Loucy (cell line): ENCODE results near the gene PCNX4.
A peak's percentile ranks its signal among the peaks of the same experiment; 100 is the strongest.

Source experiments
- H2AFZ ChIP-seq: fragments of 200-600 bp; sonication (generic); 2 replicates; pipeline ENCODE4 v1.6.0; 2016; ENCODE audit warnings: antibody characterized with exemption, mild to moderate bottlenecking, low read length, moderate library complexity
- H3F3A ChIP-seq: fragments of 200-600 bp; 2 replicates; pipeline ENCODE4 v1.6.0; 2016; ENCODE audit warnings: antibody characterized with exemption, low read depth, mild to moderate bottlenecking
- H3K27me3 ChIP-seq: fragments of 200-600 bp; sonication (generic); 2 replicates; pipeline ENCODE4 v1.6.1; 2014; ENCODE audit warnings: low read length, mild to moderate bottlenecking; ENCODE audit not compliant: insufficient read depth, poor library complexity, severe bottlenecking
- H3K36me3 ChIP-seq: fragments of 200-600 bp; sonication (generic); 2 replicates; pipeline ENCODE4 v1.6.1; 2016; ENCODE audit warnings: low read length; ENCODE audit not compliant: insufficient read depth
- H3K4me1 ChIP-seq: fragments of 200-600 bp; sonication (generic); 2 replicates; pipeline ENCODE4 v1.5.1; 2014; ENCODE audit warnings: low read length, mild to moderate bottlenecking; ENCODE audit not compliant: insufficient read depth, poor library complexity, severe bottlenecking
- H3K4me2 ChIP-seq: fragments of 200-600 bp; sonication (generic); 2 replicates; pipeline ENCODE4 v1.6.0; 2014; ENCODE audit warnings: antibody characterized with exemption, low read length, low read depth, mild to moderate bottlenecking; ENCODE audit not compliant: poor library complexity, severe bottlenecking
- H3K4me3 ChIP-seq: fragments of 200-600 bp; sonication (generic); 2 replicates; pipeline ENCODE4 v1.5.1; 2014; ENCODE audit warnings: low read length, mild to moderate bottlenecking, mixed read lengths; ENCODE audit not compliant: poor library complexity, severe bottlenecking
- H3K79me2 ChIP-seq: fragments of 200-600 bp; sonication (generic); 2 replicates; pipeline ENCODE4 v1.6.1; 2014; ENCODE audit warnings: low read length; ENCODE audit not compliant: insufficient read depth
- H3K9ac ChIP-seq: fragments of 200-600 bp; sonication (generic); 2 replicates; pipeline ENCODE4 v1.6.0; 2014; ENCODE audit warnings: mild to moderate bottlenecking, low read depth, low read length, moderate library complexity; ENCODE audit not compliant: poor library complexity, severe bottlenecking
- H3K9me2 ChIP-seq: fragments of 200-600 bp; sonication (generic); replicated peaks from 2 replicates; pipeline ENCODE4 v1.6.1; 2016; ENCODE audit warnings: low read depth, low read length, mixed read lengths
- H3K9me3 ChIP-seq: fragments of 200-600 bp; sonication (generic); 2 replicates; pipeline ENCODE4 v1.6.1; 2014; ENCODE audit warnings: mild to moderate bottlenecking, antibody characterized with exemption, low read length, low read depth; ENCODE audit not compliant: insufficient read depth
- H4K20me1 ChIP-seq: fragments of 200-600 bp; sonication (generic); 2 replicates; pipeline ENCODE4 v1.6.0; 2014; ENCODE audit warnings: antibody characterized with exemption, low read length, mild to moderate bottlenecking; ENCODE audit not compliant: insufficient read depth, poor library complexity, severe bottlenecking
- EZH2phosphoT487 ChIP-seq: fragments of 200-600 bp; IDR thresholded peaks from 2 replicates; pipeline ENCODE4 v1.6.1; 2018; ENCODE audit warnings: antibody characterized with exemption, mild to moderate bottlenecking, moderate library complexity, borderline replicate concordance
- TF ChIP-seq, protein P1 (sequence below): fragments of 200-600 bp; sonication (generic); conservative IDR thresholded peaks from 2 replicates; pipeline ENCODE4 v1.5.1; 2014; ENCODE audit warnings: mild to moderate bottlenecking, antibody characterized with exemption, low read length

The PCNX4 gene

DNA sequence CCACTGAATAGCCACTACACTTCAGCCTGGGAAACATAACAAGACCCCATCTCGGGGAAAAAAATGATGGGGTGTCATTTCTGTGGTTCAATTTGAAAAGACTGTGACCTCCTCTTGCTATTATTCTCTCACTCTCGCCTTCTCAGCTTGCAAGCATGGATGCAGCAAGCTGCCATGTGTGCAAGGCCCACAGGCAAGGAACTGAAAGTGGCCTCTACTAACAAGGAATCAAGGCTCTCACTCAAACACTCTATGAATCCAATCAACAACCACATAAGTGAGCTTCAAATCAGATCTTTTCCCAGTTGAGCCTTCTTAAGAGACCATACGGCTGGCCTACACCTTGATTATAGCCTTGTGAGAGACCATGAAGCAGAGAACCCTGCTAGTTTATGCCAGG lies 91.4 kb downstream of the PCNX4 start:
- Histone ChIP-seq H3K27me3 (no peaks in the 10 kb centered on the region), H3K79me2 (no peaks in the 10 kb centered on the region), H3K4me3 (no peak overlapping the region), H3K36me3 (no peaks in the 10 kb centered on the region), H3K4me2 (no peak overlapping the region), H3K4me1 (peaks cover 6% of the 10 kb centered on the region), H3K9ac (no peak overlapping the region), H3F3A (no peaks in the 10 kb centered on the region), H2AFZ (peak overlapping the region; percentile 85), H3K9me3 (peaks cover 5% of the 10 kb centered on the region), H4K20me1 (no peaks in the 10 kb centered on the region), H3K9me2 (no peaks in the 10 kb centered on the region)
- TF ChIP-seq, protein P1, sequence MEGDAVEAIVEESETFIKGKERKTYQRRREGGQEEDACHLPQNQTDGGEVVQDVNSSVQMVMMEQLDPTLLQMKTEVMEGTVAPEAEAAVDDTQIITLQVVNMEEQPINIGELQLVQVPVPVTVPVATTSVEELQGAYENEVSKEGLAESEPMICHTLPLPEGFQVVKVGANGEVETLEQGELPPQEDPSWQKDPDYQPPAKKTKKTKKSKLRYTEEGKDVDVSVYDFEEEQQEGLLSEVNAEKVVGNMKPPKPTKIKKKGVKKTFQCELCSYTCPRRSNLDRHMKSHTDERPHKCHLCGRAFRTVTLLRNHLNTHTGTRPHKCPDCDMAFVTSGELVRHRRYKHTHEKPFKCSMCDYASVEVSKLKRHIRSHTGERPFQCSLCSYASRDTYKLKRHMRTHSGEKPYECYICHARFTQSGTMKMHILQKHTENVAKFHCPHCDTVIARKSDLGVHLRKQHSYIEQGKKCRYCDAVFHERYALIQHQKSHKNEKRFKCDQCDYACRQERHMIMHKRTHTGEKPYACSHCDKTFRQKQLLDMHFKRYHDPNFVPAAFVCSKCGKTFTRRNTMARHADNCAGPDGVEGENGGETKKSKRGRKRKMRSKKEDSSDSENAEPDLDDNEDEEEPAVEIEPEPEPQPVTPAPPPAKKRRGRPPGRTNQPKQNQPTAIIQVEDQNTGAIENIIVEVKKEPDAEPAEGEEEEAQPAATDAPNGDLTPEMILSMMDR: no peak
- TF ChIP-seq EZH2phosphoT487: no peak

DNA sequence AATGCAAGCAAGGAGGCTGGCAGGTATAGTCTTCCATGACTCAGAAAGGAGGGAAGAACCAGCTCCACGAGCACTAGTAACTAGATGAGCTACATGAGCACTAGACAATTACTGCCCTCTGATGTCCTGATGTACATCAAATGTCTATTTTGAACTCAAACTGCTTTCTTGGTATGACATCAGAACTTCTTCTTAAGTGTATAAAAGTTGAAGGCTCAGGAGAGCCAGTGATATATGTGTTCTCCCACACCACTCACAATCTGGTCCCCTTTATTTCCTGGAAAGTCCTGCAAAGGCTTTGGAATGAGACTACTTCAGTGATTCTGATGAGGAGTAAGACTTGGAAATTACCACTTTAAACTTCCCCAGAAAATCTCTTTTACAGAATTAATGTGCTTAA lies 92.0 kb downstream of the PCNX4 start:
- H3K79me2 ChIP-seq: no peaks in the 10 kb centered on the region
- peak overlapping the region; percentile 85 for H2AFZ ChIP-seq
- no peaks in the 10 kb centered on the region for H3K9me3 ChIP-seq
- no peaks in the 10 kb centered on the region for H3K9me2 ChIP-seq
- H3K36me3 ChIP-seq: no peaks in the 10 kb centered on the region
- no peaks in the 10 kb centered on the region for H3K27me3 ChIP-seq
- peak overlapping the region; percentile 83 for H3K4me2 ChIP-seq
- peak overlapping the region; percentile 55 for H3K9ac ChIP-seq
- H3K4me3 ChIP-seq: peak overlapping the region; percentile 70
- TF ChIP-seq, protein P1: no peak
- no peak for TF ChIP-seq EZH2phosphoT487
- no peaks in the 10 kb centered on the region for H3F3A ChIP-seq
- peaks cover 6% of the 10 kb centered on the region for H3K4me1 ChIP-seq
- H4K20me1 ChIP-seq: no peaks in the 10 kb centered on the region

DNA sequence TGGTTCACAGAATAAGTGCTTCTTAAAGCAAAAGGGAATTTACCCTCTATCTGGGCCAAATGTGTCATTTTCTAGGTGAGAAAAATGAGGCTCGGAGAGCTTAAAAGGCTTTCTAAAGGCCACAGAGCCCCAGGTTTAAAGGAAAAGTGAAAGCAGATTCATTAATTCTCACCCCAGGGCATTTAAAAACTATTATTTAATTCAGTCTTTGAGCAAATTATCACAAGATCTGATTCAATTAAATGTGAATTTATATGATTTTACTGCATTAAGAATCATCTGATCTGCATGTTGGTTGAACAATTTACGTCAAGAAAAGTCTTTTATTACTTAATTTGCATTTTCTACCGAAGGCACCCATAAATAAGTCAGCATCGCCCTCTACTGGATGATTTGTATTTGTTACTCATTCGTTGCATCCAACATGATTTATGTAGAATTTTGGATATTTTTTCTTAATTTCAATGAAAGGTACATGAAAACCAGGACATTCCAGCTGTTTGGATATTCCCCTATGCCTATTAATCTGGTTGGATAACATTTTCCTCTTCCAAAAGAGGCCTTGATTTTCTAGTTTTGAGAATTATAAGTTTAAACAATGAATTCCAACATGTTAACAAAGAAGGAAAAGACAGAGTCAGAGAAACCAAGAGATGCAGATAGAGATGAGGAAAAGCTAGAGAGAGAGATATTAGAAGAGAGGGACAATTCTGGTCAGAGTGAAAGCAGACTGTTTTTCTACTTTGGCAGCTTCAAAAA lies 92.6 kb downstream of the PCNX4 start:
- H3K4me1 ChIP-seq: peaks cover 6% of the 10 kb centered on the region
- H3K27me3 ChIP-seq: no peaks in the 10 kb centered on the region
- H3K36me3 ChIP-seq: no peaks in the 10 kb centered on the region
- peak overlapping the region; percentile 85 for H2AFZ ChIP-seq
- no peaks in the 10 kb centered on the region for H4K20me1 ChIP-seq
- H3K79me2 ChIP-seq: no peaks in the 10 kb centered on the region
- H3K9ac ChIP-seq: peak overlapping the region; percentile 55
- H3K9me3 ChIP-seq: no peaks in the 10 kb centered on the region
- no peaks in the 10 kb centered on the region for H3F3A ChIP-seq
- peak overlapping the region; percentile 70 for H3K4me3 ChIP-seq
- no peaks in the 10 kb centered on the region for H3K9me2 ChIP-seq
- TF ChIP-seq, protein P1: peak; percentile 88
- no peak for TF ChIP-seq EZH2phosphoT487
- peak overlapping the region; percentile 83 for H3K4me2 ChIP-seq
